GM21423 (cell line): ENCODE results near the gene MRPS7.
"Not testable (repeated sequence)": the region's sequence is repeated elsewhere in the genome, so short reads cannot be mapped to it uniquely, and the experiment has no call there.

Experiments
- ATAC-seq: cut with Tn5 transposase; IDR thresholded peaks from one replicate; pipeline ENCODE4 v1.9.1; 2021; ENCODE audit warnings: mild to moderate bottlenecking, moderate library complexity; ENCODE audit not compliant: unreplicated experiment

Gene MRPS7

DNA sequence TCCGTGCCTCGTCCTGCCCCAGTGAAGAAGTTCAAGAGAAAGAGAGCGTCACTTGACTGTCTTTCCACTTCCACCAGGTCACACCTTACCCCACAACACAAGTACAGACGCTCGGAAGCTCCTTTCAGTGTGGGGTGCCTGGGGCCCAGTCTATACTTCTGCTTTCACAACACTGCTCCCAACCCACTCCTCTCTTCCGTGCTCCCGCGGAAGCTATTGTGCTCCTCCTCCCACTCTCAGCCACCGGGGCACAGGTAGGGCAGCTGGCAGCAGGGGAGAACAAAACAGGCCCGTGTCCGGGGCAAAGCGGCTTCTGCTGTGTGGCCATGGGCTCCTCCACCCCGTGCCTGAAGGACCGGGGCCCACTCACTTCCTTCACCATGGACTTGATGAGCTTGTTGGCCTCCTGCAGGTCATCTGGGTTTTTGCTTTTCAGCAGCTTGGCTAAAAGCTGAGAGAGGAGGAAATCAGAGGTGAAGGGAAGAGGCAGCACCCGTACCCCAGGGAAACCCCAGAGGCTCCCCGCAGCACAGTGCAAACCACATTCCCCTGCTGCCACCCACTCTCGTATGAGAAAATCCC lies 19.1 kb upstream of the MRPS7 start:
- no peak for ATAC-seq

DNA sequence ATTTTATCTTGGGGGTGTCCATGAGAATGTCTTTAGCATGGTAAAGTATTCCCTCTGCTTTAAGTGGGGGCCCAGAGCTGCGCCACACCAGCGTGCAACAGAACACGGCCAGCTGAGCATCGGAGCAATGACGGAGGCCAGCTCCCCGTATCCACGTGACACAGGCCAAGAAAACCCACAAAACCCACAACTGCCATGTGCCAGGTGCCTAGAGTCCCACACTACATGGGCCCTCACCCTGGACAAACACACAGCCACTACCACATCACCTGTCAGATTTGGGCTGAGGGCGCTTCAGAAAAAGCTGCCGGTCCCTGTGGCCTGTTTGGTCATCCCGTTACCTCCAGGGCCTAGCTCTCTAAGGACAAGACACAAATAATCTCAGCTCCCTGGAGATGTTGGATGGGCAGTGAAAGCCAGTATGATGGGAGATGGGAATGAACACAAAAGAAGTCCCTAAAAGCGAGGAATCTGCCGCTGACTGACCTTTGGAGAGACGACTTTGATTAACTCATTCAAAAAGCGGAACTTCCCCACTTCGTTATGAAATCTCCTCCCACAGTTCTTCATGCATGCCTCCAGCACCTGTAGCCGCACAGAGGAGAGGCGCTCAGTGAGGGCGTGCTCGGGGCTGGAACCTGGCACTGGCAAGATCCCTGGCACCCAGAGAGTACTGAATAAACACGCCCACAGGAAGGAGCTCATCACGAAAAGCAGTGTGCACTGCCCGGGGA lies 17.4 kb upstream of the MRPS7 start:
- ATAC-seq: no peak

DNA sequence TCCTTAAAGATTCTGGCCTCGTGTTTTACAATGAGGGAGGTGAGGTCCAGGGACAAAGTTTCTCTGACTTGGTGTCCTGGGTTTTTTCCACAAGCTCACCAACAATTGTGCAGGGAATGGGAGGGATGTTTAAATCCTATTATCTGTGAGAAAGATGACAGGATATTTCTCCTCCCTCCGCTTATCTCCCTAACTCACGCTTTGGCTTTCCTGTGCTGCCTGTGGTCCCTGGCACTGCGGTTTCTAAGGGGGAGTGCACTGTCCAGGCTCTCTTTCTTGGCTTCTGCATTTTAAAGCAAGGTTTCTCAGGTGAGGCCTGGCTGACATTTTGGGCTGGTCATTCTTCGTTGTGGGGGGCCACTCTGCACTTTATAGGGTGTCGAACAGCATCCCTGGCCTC lies 16.7 kb upstream of the MRPS7 start:
- no peak for ATAC-seq

DNA sequence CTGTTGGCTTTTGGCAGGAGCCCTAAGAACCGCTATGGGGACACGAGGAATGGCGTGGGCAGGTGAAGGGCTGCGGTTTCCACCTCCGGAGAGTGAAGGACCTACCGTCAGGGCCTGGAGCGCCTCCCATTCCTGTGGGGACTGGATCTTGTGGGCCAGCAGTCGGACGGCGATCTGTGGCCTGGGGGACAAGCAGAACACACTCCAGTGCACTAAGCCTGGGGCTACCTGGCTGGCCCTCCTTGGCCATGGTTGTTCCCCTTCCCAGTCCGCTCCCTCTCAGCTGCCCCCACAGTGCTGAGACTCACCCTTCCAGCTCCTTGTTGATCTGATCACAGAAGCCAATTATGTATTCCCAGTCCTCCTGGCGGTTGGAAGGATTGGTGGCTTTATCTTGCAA lies 15.3 kb upstream of the MRPS7 start:
- no peak for ATAC-seq

DNA sequence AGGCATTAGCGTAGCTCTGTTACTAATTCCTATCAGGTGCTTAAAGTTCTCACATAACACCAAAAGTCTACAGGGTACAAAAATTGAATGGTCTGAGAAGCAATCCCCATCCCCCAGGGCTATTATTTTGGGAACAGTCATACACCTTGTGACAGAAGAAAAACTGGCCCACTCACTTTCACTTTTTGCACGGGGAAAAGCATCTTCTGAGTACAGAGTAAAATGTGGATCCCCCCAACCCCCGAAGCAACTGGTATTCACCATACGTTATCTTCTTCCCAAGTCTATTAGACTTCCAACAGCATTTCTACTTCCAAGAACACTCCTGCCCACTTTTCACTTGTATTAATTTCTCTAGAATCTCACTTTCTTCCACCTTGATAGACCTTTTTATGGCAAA lies 12.1 kb upstream of the MRPS7 start:
- ATAC-seq: no peak

DNA sequence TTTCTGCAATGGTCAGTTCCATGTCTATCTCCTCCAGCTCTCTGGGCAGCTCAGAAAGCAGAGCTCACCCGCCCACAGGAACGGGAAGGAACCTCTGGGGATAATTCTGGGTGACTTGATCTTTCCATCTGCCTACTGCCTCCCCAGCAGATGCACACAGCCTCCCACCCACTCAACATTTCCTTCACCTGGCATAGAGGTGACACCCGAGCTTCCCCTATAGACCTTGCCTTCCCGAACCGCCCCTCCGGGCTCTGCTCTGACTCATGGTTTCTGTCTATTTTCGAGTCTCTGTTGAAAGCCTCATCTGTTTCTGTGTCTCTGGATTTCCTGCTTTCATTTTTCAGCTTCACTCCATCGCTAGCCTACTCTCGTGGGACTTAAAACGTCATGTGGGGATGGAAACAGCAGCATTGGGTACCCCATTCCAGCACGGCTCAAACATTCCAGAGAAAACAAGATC lies 11.6 kb upstream of the MRPS7 start:
- peak; percentile 86 for ATAC-seq

DNA sequence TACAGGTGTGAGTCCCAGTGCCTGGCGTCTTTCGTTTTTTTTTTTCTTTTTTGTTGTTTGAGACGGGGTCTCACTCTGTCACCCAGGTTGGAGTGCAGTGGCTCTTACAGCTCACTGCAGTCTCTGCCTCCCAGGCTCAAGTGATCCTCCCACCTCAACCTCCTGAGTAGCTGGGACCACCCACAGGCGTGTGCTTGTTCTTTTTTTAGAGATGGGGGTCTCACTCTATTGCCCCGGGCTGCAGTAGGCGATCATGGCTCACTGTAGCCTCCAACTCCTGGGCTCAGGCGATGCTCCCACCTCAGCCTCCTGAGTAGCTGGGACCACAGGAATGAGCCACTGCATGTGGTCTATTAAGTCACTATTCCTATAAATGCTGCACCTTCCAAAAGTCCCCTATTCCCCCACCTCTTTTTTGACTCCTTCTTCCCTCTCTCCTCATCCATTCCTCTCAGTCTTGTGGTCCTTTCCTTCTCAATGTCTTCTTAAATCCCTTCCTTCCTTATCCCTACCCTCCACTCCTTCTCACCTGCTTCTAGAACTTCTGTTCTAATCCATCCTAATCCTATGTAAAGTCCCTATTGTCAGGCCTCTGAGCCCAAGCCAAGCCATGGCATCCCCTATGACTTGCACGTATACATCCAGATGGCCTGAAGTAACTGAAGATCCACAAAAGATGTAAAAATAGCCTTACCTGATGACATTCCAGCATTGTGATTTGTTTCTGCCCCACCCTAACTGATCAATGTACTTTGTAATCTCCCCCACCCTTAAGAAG lies 9.5 kb upstream of the MRPS7 start:
- ATAC-seq: no peak

DNA sequence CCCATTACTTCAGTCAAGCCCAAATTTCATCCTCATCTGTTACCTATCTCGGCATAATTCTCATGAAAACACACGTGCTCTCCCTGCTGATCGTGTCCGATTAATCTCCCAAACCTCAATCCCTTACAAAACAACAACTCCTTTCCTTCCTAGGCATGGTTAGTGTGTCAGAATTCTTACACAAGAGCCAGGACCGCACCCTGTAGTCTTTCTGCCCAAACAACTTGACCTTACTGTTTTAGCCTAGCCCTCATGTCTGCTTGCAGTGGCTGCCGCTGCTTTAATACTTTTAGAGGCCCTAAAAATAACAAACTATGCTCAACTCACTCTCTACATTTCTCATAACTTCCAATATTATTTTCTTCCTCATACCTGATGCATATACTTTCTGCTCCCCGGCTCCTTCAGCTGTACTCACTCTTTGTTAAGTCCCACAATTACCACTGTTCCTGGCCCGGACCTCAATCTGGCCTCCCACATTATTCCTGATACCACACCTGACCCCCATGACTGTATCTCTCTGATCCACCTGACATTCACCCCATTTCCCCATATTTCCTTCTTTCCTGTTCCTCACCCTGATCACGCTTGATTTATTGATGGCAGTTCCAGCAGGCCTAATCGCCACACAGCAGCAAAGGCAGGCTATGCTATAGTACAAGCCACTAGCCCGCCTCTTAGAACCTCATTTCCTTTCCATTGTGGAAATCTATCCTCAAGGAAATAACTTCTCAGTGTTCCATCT lies 5.6 kb upstream of the MRPS7 start:
- not testable (repeated sequence) for ATAC-seq

DNA sequence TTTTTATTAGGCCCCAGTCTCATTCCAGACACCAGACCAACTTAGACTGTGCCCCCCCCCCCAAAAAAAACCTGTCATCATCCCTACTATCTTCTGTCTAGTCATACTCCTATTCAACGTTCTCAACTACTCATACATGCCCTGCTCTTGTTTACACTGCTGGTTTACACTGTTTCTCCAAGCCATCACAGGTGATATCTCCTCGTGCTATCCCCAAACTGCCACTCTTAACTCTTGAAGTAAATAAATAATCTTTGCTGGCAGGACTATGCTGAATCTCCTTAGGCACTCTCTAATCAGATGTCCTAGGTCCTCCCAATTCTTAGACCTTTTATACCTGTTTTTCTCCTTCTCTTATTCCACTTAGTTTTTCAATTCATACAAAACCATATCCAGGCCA lies 4.5 kb upstream of the MRPS7 start:
- not testable (repeated sequence) for ATAC-seq

DNA sequence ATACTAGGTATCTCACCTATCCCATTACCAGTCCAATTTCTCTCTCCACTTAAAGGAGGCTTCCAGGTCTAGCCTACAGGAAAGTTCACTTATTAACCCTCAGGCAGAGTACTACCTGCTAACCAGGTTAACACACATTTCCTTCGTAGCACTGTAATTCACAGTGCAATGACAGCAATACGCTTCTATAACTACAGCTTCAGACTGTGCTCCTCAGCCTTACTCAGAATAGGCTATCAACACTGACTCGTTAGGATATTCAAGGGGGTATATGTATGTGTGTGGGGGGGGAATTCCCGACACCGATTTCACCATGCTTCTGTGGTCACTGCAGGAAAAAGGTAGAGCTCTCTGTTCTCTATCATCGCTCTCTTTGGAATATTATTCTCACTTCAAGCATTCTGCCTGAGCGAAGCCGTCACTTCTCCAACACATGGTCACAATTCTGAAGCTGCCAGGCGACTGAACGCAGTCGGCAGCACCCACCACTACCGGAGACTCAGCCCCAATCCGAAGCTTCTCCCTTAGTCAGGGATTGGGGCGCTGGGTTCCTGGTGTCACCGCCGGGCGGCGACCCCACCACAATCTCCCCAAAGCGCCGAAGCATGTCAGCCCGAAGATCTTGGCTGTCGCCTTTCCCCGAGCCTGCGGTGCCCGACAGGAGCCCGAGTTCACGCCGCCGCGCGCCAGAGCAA lies 891 bp upstream of the MRPS7 start:
- no peak for ATAC-seq

DNA sequence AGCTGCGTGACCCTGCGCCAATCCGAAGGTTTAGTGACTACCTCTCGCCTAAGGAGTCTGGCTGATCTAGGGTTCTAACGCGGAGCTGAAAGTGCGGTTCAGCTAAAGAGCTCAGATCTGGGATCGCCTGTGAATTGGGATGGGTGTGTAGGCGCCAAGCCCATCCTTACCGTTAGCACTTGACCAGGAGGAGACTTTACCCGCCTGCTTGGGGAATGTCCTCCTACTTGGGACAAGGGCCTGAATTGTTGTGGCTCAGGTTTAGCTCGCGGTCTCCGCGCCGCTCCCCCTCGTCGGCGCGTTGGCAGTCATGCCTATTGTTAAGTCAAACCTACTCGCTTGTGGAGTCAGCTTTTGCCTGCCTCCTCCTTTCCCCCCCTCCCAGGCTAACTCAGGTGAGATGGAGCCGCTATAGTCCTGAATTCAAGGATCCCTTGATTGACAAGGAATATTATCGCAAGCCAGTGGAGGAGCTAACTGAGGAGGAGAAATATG lies 480 bp downstream of the MRPS7 start:
- ATAC-seq: no peak

DNA sequence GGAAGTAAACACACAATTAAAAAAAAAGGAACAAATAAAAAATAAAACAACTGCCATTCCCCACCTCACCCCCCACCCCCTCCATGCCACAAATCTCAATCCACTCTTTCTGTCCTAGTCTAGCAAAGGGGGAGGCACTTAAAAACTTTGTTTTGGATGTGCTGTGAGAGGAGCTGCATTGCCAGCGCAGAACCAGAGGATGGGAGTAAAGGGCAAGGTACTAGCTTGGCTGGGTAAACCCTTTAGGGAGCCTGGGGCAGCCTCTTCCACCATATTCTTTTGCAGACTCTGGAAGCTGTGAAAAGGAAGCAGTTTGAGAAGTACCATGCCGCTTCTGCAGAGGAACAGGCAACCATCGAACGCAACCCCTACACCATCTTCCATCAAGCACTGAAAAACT lies 1.4 kb downstream of the MRPS7 start:
- no peak for ATAC-seq

DNA sequence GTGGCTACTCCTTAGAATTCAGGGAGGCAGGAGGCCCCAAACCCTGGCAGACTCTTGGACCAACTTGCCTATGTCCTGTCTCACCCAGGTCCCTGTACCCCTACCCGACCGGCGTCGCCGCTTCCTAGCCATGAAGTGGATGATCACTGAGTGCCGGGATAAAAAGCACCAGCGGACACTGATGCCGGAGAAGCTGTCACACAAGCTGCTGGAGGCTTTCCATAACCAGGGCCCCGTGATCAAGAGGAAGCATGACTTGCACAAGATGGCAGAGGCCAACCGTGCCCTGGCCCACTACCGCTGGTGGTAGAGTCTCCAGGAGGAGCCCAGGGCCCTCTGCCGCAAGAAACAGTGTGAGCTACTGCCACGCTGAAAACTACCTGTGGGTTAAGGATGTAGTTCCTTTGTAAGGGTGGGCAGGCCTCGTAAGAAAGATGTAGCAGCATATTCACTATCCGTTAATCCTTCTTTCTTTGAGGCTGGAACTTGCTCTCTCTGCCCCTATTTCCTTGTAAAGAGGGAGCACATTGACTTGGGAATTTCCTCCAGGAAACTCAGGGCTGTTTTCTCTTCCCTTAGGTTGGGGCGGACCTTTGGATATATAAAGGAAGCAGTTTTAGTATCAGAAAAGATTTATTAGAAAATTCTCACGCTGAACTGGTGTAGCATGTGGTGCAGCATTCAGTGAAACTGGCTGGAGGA lies 4.1 kb downstream of the MRPS7 start:
- no peak for ATAC-seq

DNA sequence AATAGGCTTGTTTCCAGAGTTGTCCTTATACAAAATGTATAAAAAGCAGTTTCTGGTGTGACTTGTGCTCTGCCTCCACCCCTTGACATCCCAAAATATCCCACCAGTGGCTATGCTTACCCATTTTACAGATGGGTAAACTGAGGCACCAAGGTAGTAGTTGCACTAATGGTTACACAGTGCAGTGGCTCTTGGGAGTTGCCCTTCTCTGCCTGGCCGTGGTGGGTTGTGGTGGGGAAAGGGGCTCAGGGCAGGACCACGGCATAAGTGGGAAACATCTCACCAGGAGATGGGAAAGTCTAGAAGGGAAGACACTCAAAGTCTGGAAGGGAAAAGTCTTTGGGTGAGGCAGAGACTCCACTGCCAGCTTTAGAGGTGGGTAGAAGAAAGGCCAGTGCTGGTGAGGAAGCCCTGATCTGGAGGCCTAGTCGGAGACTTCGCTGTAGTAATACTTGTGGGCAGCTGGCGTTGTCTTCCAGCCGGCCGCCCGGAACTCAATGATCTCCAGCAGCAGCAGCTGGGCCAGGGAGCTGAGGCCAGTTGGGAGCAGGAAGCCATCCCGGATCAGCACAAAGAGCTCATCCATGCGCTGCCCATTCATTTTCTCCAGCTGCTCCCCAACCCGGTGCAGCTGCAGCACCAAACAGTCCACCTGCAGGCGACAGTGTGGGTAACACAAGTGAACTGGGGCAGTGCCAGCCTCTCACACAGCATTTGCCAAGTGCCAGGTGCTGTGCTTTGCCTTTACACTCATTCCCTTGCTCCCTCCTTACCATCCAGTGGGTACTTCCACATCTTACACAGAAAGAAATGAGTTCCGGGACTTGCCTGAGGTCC lies 4.9 kb downstream of the MRPS7 start:
- no peak for ATAC-seq

DNA sequence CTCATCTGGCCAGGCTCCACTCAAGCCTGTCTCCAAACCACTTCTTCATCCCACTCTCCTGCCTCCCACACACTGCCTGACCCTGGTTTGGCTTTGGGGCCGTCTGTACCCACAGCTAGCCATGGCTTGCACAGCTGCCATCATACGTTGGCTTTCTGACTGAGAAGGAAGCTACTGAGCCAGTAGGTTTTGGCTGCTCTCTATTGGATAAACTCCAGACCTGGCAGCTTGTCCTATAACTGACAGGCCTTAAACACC lies 5.4 kb downstream of the MRPS7 start:
- no peak for ATAC-seq

DNA sequence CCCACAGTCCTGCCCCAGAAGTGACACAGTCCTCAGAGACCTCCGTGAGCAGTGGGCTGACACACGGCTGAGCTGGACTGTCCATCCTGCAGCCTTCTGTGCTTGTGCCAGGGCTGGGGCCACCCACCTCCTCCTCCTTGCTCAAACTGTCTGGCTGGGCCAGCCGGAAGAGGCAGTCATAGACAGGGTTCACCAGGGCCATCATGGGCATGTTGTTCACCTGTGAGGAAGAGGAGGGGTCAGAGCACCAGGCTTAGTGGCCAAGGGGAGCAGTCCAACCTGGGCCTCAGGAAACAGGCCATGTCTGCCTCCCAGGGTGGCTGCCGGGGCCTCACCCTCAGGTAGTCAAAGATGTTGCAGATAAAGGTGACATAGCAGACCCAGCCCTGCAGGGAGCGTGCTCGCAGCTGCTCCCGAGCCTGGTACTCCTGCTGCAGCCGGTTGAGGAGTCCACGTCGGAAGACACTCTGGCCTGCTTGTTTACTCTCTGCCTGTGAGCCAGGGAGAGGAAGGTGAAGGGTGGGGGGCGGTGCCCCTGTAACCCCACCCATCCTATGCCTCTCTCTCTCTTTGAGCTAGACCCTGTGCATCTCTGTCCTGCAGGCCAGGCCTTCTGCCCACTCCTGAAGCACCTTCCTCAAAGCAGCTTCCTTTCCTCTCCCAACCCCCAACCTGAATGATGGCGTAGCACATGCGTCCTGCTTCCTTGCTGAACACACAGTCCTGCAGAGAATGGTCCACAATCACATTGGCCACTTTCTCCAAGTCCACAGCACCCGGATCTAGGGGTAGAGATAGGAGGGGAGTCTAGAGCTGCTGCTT lies 5.9 kb downstream of the MRPS7 start:
- no peak for ATAC-seq

DNA sequence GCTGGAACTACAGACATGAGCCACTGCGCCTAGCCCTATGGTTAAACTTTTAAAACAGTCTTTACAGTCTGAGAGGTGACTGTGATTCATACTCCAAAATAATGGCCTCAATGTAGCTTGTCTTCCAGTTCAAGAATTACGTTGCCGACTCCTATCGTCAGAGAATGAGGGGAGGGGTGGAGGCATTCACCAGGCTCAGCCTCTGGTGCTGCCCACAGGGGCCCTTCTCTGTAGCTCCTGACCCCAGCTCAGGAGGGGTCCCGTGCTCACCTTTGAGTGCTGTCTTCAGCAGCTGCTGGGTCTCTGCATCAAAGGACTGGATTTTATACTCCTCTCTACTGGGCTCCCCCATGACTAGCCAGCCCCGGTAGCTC lies 8.2 kb downstream of the MRPS7 start:
- no peak for ATAC-seq

DNA sequence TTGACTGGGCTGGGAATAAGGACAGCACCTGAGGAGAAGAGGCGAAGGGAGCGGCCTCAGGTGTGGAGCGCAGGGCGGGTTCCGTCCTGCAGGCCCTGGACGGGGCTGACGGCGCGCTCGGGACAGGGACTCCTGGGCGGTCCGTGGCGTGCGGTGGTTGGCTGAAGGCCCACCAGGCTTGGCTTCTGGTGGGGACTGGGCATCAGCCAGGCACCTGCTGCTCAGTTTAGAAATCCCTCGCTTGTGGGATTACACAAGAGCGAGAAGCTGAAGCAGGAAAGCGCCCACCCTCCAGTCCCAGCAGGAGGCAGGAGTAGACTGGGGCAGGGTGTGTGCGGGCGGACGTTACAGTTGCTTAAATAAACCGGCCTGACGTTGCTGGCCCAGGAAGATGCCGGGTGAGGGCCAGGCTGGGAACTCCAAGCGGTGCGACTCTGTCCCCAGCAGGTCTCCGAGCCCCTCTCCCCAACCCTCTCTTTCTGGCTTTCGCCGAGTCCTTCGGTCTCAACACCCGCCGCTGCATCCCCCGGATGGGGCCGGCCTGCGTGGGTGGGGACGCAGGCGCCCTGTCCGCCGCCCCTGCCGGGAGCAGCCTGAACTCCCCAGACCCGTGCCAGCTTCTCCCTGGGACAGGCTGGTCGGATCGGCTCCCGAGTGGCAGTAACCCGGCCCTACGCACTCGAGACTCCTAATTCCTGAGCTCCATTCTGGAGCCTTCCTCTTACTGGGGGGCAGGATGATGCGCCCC lies 8.7 kb downstream of the MRPS7 start:
- ATAC-seq: peak; percentile 29
